ENCODE data around the gene SERPINB1. TPM values are rescaled to one million over a fixed set of nuclear protein-coding genes. Genes with fewer than 3 reads are reported as not detected.

The SERPINB1 gene
- total RNA-seq, 1 donor from 2014 or later, result 23.7 TPM

DNA sequence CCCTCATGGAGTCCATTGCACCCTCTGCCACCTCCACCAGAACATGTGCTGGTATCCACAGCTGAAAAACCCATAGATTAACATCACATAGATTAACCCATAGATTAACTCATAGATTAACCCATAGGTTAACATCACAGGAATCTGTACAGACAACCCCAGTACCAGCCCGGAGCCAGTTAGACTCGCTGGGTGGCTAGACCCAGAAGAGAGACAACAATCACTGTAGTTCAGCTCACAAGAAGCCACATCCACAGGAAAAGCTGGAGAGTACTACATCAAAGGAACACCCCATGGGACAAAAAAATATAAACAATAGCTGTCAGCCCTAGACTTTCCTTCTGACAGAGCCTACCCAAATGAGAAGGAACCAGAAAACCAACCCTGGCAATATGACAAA, 36.3 kb upstream of the SERPINB1 start:
- no peak for DNase-seq (ENCODE audit: low read depth)
- TF ChIP-seq, protein P1, sequence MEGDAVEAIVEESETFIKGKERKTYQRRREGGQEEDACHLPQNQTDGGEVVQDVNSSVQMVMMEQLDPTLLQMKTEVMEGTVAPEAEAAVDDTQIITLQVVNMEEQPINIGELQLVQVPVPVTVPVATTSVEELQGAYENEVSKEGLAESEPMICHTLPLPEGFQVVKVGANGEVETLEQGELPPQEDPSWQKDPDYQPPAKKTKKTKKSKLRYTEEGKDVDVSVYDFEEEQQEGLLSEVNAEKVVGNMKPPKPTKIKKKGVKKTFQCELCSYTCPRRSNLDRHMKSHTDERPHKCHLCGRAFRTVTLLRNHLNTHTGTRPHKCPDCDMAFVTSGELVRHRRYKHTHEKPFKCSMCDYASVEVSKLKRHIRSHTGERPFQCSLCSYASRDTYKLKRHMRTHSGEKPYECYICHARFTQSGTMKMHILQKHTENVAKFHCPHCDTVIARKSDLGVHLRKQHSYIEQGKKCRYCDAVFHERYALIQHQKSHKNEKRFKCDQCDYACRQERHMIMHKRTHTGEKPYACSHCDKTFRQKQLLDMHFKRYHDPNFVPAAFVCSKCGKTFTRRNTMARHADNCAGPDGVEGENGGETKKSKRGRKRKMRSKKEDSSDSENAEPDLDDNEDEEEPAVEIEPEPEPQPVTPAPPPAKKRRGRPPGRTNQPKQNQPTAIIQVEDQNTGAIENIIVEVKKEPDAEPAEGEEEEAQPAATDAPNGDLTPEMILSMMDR (conservative IDR thresholded peaks at IDR 0.05; ENCODE audit: low read depth, low read length), result no peak
- H3K4me3 ChIP-seq (ENCODE audit: low read depth, low read length), result no peak overlapping the region

DNA sequence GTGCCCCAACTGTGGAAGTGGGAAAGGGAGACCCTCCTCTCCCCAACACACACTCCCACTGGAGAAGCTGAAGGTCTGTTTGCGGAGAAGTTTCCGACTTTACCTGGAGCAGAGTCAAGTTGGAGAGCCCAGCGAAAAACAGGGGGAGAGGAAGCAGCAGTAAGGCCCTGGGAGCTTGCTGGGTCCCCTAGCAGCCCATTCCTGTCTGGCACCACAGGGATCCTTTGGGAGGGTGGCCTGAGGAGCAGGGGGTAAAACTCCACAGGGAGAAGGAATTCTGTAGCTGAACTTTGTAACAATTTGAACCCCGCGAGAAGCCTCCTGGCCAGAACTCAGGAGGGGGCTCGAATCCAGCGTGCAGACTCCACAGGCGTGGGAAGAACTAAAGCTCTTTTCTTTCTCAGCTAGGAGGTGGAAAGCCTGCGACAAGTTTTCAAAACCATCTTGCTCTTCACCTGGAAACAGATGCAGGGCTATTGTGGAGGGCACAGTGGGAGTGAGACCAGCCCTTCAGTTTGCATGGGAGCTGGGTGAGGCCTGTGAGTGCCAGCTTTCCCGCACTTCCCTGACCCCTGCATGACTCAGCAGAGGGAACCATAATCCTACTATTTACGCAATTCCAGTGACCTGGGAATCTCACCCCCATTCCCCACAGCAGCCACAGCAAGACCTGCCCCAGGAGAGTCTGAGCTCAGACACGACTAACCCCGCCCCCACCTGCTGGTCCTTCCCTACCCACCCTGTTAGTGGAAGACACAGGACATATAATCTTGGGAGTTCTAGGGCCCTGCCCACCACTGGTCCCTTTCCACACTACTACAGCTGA, 35.6 kb upstream of the SERPINB1 start:
- TF ChIP-seq, protein P1 (conservative IDR thresholded peaks at IDR 0.05; ENCODE audit: low read depth, low read length), result no peak
- DNase-seq (ENCODE audit: low read depth), result peak; percentile 59

DNA sequence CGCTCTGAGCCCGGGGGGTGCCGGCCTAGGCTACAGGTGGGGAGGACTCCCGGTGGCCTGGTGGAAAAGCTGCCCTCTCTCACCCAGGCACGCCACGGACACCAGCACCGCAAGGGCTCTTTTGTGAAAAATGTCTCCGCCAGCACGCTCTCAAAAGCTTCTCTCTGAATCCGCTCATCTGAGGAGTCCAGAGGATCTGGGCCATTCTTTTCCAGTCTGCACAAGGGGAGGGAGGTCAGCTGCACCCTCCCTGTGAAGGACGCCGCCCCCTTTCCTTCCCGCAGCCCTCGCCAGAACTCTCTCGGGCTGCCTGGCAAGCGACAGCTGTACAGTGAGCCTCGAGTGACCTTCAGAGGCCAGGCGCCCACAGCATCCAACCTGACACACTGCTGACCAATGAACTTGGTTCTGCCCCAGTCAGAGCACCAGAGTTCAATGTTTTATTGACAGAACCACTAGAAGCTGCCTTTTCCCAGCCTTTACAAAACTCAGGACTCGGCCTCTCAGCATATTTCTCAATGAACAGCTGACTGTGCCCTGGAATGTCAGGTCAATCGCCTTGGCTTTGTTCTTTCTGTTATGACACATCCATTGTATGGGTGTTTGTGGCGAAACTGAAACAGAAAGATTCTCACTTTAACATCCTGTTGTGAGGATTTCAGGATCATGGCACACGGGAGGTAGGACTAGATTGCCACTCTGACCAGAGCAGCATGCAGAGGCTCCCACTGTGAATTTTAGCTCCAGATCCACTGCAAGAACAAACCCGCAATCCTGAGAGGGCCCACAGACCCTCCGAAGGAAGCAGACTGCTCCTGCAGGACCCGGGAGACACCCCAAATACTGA, 34.8 kb upstream of the SERPINB1 start:
- TF ChIP-seq, protein P1 (conservative IDR thresholded peaks at IDR 0.05; ENCODE audit: low read depth, low read length), result no peak
- H3K4me3 ChIP-seq (ENCODE audit: low read depth, low read length), result peak overlapping the region; percentile 62
- peak; percentile 98 for DNase-seq (ENCODE audit: low read depth)

More for the DNA sequence above, 35.6 kb upstream of the SERPINB1 start:
- H3K4me3 ChIP-seq (ENCODE audit: low read depth, low read length), result peak overlapping the region; percentile 7

GRCh38 chr6:2875359-2876191, 33.9 kb upstream of the SERPINB1 start:
- peak overlapping the region; percentile 62 for H3K4me3 ChIP-seq (ENCODE audit: low read depth, low read length)
- TF ChIP-seq, protein P1 (conservative IDR thresholded peaks at IDR 0.05; ENCODE audit: low read depth, low read length), result no peak
- DNase-seq (ENCODE audit: low read depth), result no peak

- TF ChIP-seq, protein P1 (conservative IDR thresholded peaks at IDR 0.05; ENCODE audit: low read depth, low read length), result no peak
- H3K4me3 ChIP-seq (ENCODE audit: low read depth, low read length), result no peak overlapping the region
- DNase-seq (ENCODE audit: low read depth), result no peak
Observed at GRCh38 chr6:2873643-2874042, 32.0 kb upstream of the SERPINB1 start.

All from epithelial cell of proximal tubule (primary cell).